SK-N-SH (cell line): ENCODE data around the gene RAPGEFL1. TPM values are rescaled to one million over a fixed set of nuclear protein-coding genes. Genes with fewer than 3 reads are reported as not detected.

Experiments
- CTCF ChIA-PET: fragments of 300-600, 350-600 bp; formaldehyde crosslinking; extraction: SDS; loops from one replicate; lab custom pipeline; 2021; lab: Yijun Ruan, JAX
- POLR2A ChIA-PET: fragments of 350-600 bp; sonication (Branson Sonifier 250); formaldehyde crosslinking; extraction: SDS; loops from one replicate; lab custom pipeline; 2020; ENCODE audit warnings: antibody characterized with exemption, inconsistent platforms; lab: Yijun Ruan, JAX
- DNase-seq: peaks from one replicate; pipeline ENCODE4 v3.0.0; 2012
- H2AFZ ChIP-seq: fragments of 200-600 bp; sonication (generic); 2 replicates; pipeline ENCODE4 v1.8.1; 2016; ENCODE audit warnings: antibody characterized with exemption, mild to moderate bottlenecking, low read depth
- H3F3A ChIP-seq: fragments of 200-600 bp; sonication (generic); replicated peaks from 2 replicates; pipeline ENCODE3; 2016; ENCODE audit warnings: antibody characterized with exemption, mild to moderate bottlenecking; ENCODE audit not compliant: insufficient read depth
- H3K27ac ChIP-seq, 2 experiments: fragments of 200-500 bp in 1 of 2; fragments of 200-600 bp in 1 of 2; sonication (Bioruptor generic) in 1 of 2; sonication (generic), shearing (Covaris generic) in 1 of 2; 2 replicates each; pipeline versions ENCODE4 v1.5.1 to v1.6.1; 2014 to 2016; ENCODE audit warnings: low read depth in 2 of 2, inconsistent platforms in 1 of 2, low read length in 1 of 2, mild to moderate bottlenecking in 1 of 2, mixed read lengths in 1 of 2
- H3K27me3 ChIP-seq: fragments of 200-600 bp; sonication (generic), shearing (Covaris generic); 2 replicates; pipeline ENCODE4 v1.6.1; 2016; ENCODE audit warnings: mixed run types; ENCODE audit not compliant: insufficient read depth
- H3K36me3 ChIP-seq, 2 experiments: fragments of 200-500 bp in 1 of 2; fragments of 200-600 bp in 1 of 2; sonication (Bioruptor generic) in 1 of 2; sonication (generic) in 1 of 2; replicated peaks in 1 of 2; 2 replicates each; pipeline versions ENCODE3 to v1.5.1; 2014 to 2016; ENCODE audit warnings: low read length in 1 of 2, mild to moderate bottlenecking in 1 of 2; ENCODE audit not compliant: insufficient read depth in 2 of 2, control insufficient read depth in 1 of 2
- H3K4me1 ChIP-seq, 2 experiments: fragments of 200-500 bp in 1 of 2; fragments of 200-600 bp in 1 of 2; sonication (Bioruptor generic) in 1 of 2; sonication (generic), shearing (Covaris generic) in 1 of 2; 2 replicates each; pipeline versions ENCODE4 v1.5.1 to v1.6.1; 2014 to 2016; ENCODE audit warnings: low read depth in 1 of 2, low read length in 1 of 2, mixed run types in 1 of 2; ENCODE audit not compliant: insufficient read depth in 2 of 2, control insufficient read depth in 1 of 2
- H3K4me2 ChIP-seq: fragments of 200-600 bp; sonication (generic), shearing (Covaris generic); 2 replicates; pipeline ENCODE4 v1.6.1; 2017; ENCODE audit warnings: mixed run types
- H3K4me3 ChIP-seq, 2 experiments: fragments of 200-500 bp in 1 of 2; fragments of 200-600 bp in 1 of 2; sonication (Bioruptor generic) in 1 of 2; sonication (generic), shearing (Covaris generic) in 1 of 2; 2 replicates each; pipeline versions ENCODE4 v1.5.1 to v1.8.1; 2014 to 2016; ENCODE audit warnings: low read depth in 2 of 2, inconsistent platforms in 1 of 2, low read length in 1 of 2, mild to moderate bottlenecking in 1 of 2, mixed read lengths in 1 of 2, moderate library complexity in 1 of 2
- H3K79me2 ChIP-seq: fragments of 200-600 bp; sonication (generic); 2 replicates; pipeline ENCODE4 v1.8.1; 2017; ENCODE audit warnings: mild to moderate bottlenecking; ENCODE audit not compliant: insufficient read depth
- H3K9ac ChIP-seq: fragments of 200-600 bp; sonication (generic); 2 replicates; pipeline ENCODE4 v1.6.1; 2017; ENCODE audit warnings: mixed run types
- H3K9me2 ChIP-seq: fragments of 200-600 bp; sonication (generic); 2 replicates; pipeline ENCODE4 v1.6.1; 2017; ENCODE audit warnings: mixed run types
- H3K9me3 ChIP-seq: fragments of 200-600 bp; sonication (generic); 2 replicates; pipeline ENCODE4 v1.6.1; 2017; ENCODE audit warnings: mixed run types, mild to moderate bottlenecking, moderate library complexity
- H4K20me1 ChIP-seq: fragments of 200-600 bp; sonication (generic); 2 replicates; pipeline ENCODE4 v1.6.1; 2017; ENCODE audit warnings: mild to moderate bottlenecking, mixed run types; ENCODE audit not compliant: insufficient read depth
- CHD2 ChIP-seq: fragments of 150-350 bp; IDR thresholded peaks from 2 replicates; pipeline ENCODE4 v1.6.1; 2018; ENCODE audit warnings: low read length; ENCODE audit not compliant: partially characterized antibody
- ELF1 ChIP-seq: IDR thresholded peaks from 2 replicates; pipeline ENCODE4 v1.4.0; 2012
- EP300 ChIP-seq, 2 experiments: IDR thresholded peaks; 2 replicates each; pipeline versions ENCODE4 v1.4.0 to v1.6.1; 2012; ENCODE audit warnings: borderline replicate concordance in 1 of 2, low read depth in 1 of 2, low read length in 1 of 2
- EZH2phosphoT487 ChIP-seq: fragments of 200-600 bp; sonication (generic); IDR thresholded peaks from 2 replicates; pipeline ENCODE4 v1.6.1; 2017; ENCODE audit warnings: low read depth, mixed run types, mild to moderate bottlenecking, antibody characterized with exemption, moderate library complexity, borderline replicate concordance
- FOSL2 ChIP-seq: IDR thresholded peaks from 2 replicates; pipeline ENCODE4 v1.4.0; 2012; ENCODE audit warnings: low read depth, mild to moderate bottlenecking, moderate library complexity, borderline replicate concordance
- FOXJ3 ChIP-seq: sonication (generic); formaldehyde crosslinking; IDR thresholded peaks from 2 replicates; pipeline ENCODE4 v1.5.1; 2020; ENCODE audit warnings: mild to moderate bottlenecking, missing genetic modification reagents
- GATA2 ChIP-seq: sonication (generic); formaldehyde crosslinking; IDR thresholded peaks from 2 replicates; pipeline ENCODE4 v1.5.0; 2020; ENCODE audit warnings: mild to moderate bottlenecking, missing genetic modification reagents
- IRF3 ChIP-seq: fragments of 150-350 bp; IDR thresholded peaks from 2 replicates; pipeline ENCODE4 v1.6.1; 2016; ENCODE audit warnings: mild to moderate bottlenecking, low read depth, low read length
- MXI1 ChIP-seq: IDR thresholded peaks from 2 replicates; pipeline ENCODE4 v1.6.1; 2012; ENCODE audit warnings: mild to moderate bottlenecking, low read depth, low read length, improper control_type of control experiment
- RAD21 ChIP-seq: IDR thresholded peaks from 2 replicates; pipeline ENCODE4 v1.6.1; 2012; ENCODE audit warnings: mild to moderate bottlenecking, low read length
- RCOR1 ChIP-seq: fragments of 150-350 bp; IDR thresholded peaks from 2 replicates; pipeline ENCODE4 v1.6.1; 2017; ENCODE audit warnings: antibody characterized with exemption, low read length
- SMC3 ChIP-seq: IDR thresholded peaks from 2 replicates; pipeline ENCODE4 v1.6.1; 2012; ENCODE audit warnings: low read depth, low read length, improper control_type of control experiment
- TAF1 ChIP-seq: IDR thresholded peaks from 2 replicates; pipeline ENCODE4 v1.6.1; 2012; ENCODE audit warnings: low read depth, mild to moderate bottlenecking, low read length, moderate library complexity, borderline replicate concordance
- WGBS: methylation state at CpG from one replicate; pipeline ENCODE4 v1.1.6; 2017; ENCODE audit warnings: low lambda C conversion rate; 5-methylcytosine and 5-hydroxymethylcytosine counted together
- polyA plus RNA-seq, 3 experiments: library from polyadenylated mRNA; depleted of rRNA; stranded (reverse); fragments of >200 nt; gene quantifications; 2 replicates each; pipeline ENCODE4 v1.2.3, GENCODE V29; 2012
- TF ChIP-seq, protein P1 (sequence below): IDR thresholded peaks from 2 replicates; pipeline ENCODE4 v1.4.0; 2012; ENCODE audit warnings: low read depth, borderline replicate concordance
- TF ChIP-seq, protein P2 (sequence below): IDR thresholded peaks from 2 replicates; pipeline ENCODE4 v1.6.1; 2012; ENCODE audit warnings: mild to moderate bottlenecking, low read depth, low read length, moderate library complexity
- TF ChIP-seq, protein P3 (sequence below): fragments of 200-600 bp; sonication (generic); IDR thresholded peaks from 2 replicates; pipeline ENCODE4 v1.6.1; 2017; ENCODE audit warnings: antibody characterized with exemption, mild to moderate bottlenecking, moderate library complexity

Gene RAPGEFL1
- polyA plus RNA-seq, 1 of the 3 experiments (the other 2 are of a cell fraction) = 5.9 TPM

DNA sequence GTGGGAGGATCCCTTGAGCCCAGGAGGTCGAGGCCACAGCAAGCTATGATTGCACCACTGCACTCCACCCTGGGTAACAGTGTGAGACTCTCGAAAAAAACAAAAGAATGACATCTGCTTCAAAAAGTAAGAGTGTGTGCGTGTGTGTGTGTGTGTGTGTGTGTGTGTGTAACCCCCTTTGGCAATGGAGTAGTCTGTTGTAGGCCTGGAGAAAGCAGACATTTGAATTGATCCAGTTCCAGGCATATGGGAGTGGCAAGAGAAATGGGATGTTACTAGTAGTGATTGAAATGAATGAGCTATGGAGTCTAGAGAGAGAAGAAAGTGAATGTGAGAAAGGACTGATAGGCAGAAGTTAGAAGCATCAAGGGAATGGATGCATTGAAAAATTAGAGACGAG, 27.0 kb upstream of the RAPGEFL1 start:
- no peaks in the 10 kb centered on the region for H3K4me1 ChIP-seq
- no peak overlapping the region for H2AFZ ChIP-seq
- H3F3A ChIP-seq = peaks cover 3% of the 10 kb centered on the region
- no peak overlapping the region for H3K4me3 ChIP-seq
- H3K27me3 ChIP-seq = no peaks in the 10 kb centered on the region
- DNase-seq = no peak
- no peaks in the 10 kb centered on the region for H3K9me3 ChIP-seq
- 98% methylated on average over 4 of the region's 4 CpGs for WGBS
- H3K27ac ChIP-seq = no peak overlapping the region
- TF ChIP-seq TAF1 (no peak), GATA2 (CRISPR knock-in tag) (no peak), FOSL2 (no peak), EZH2phosphoT487 (no peak), IRF3 (no peak), MXI1 (no peak), CHD2 (no peak), ELF1 (no peak), FOXJ3 (CRISPR knock-in tag) (no peak), RAD21 (no peak), SMC3 (no peak), EP300 (IDR thresholded peaks at IDR 0.05; ENCODE audit: borderline replicate concordance in 1 of 2, low read depth in 1 of 2, low read length in 1 of 2) (no peak), RCOR1 (no peak)
- TF ChIP-seq, protein P1, sequence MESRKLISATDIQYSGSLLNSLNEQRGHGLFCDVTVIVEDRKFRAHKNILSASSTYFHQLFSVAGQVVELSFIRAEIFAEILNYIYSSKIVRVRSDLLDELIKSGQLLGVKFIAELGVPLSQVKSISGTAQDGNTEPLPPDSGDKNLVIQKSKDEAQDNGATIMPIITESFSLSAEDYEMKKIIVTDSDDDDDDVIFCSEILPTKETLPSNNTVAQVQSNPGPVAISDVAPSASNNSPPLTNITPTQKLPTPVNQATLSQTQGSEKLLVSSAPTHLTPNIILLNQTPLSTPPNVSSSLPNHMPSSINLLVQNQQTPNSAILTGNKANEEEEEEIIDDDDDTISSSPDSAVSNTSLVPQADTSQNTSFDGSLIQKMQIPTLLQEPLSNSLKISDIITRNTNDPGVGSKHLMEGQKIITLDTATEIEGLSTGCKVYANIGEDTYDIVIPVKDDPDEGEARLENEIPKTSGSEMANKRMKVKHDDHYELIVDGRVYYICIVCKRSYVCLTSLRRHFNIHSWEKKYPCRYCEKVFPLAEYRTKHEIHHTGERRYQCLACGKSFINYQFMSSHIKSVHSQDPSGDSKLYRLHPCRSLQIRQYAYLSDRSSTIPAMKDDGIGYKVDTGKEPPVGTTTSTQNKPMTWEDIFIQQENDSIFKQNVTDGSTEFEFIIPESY = no peak
- TF ChIP-seq, protein P2, sequence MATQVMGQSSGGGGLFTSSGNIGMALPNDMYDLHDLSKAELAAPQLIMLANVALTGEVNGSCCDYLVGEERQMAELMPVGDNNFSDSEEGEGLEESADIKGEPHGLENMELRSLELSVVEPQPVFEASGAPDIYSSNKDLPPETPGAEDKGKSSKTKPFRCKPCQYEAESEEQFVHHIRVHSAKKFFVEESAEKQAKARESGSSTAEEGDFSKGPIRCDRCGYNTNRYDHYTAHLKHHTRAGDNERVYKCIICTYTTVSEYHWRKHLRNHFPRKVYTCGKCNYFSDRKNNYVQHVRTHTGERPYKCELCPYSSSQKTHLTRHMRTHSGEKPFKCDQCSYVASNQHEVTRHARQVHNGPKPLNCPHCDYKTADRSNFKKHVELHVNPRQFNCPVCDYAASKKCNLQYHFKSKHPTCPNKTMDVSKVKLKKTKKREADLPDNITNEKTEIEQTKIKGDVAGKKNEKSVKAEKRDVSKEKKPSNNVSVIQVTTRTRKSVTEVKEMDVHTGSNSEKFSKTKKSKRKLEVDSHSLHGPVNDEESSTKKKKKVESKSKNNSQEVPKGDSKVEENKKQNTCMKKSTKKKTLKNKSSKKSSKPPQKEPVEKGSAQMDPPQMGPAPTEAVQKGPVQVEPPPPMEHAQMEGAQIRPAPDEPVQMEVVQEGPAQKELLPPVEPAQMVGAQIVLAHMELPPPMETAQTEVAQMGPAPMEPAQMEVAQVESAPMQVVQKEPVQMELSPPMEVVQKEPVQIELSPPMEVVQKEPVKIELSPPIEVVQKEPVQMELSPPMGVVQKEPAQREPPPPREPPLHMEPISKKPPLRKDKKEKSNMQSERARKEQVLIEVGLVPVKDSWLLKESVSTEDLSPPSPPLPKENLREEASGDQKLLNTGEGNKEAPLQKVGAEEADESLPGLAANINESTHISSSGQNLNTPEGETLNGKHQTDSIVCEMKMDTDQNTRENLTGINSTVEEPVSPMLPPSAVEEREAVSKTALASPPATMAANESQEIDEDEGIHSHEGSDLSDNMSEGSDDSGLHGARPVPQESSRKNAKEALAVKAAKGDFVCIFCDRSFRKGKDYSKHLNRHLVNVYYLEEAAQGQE = no peak
- TF ChIP-seq, protein P3, sequence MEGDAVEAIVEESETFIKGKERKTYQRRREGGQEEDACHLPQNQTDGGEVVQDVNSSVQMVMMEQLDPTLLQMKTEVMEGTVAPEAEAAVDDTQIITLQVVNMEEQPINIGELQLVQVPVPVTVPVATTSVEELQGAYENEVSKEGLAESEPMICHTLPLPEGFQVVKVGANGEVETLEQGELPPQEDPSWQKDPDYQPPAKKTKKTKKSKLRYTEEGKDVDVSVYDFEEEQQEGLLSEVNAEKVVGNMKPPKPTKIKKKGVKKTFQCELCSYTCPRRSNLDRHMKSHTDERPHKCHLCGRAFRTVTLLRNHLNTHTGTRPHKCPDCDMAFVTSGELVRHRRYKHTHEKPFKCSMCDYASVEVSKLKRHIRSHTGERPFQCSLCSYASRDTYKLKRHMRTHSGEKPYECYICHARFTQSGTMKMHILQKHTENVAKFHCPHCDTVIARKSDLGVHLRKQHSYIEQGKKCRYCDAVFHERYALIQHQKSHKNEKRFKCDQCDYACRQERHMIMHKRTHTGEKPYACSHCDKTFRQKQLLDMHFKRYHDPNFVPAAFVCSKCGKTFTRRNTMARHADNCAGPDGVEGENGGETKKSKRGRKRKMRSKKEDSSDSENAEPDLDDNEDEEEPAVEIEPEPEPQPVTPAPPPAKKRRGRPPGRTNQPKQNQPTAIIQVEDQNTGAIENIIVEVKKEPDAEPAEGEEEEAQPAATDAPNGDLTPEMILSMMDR = no peak
- no peak overlapping the region for H3K4me2 ChIP-seq
- no peaks in the 10 kb centered on the region for H4K20me1 ChIP-seq
- H3K79me2 ChIP-seq = peaks cover 97% of the 10 kb centered on the region
- peaks cover 15 to 47% of the 10 kb centered on the region in 2 experiments for H3K36me3 ChIP-seq
- CTCF ChIA-PET = interaction anchor here (0.6 to 6.5 kb wide), 4 partner anchors 17 to 692 kb away, joined by 3 to 47 read pairs (median 7); no protein-coding TSS in a partner anchor
- no peaks in the 10 kb centered on the region for H3K9me2 ChIP-seq
- POLR2A ChIA-PET = no interaction called here
- no peak overlapping the region for H3K9ac ChIP-seq
